GM12801 (cell line): ENCODE results near the gene ISG20.

Experiments
- TF ChIP-seq, protein P1 (sequence below): IDR thresholded peaks from one replicate; pipeline ENCODE4 v1.5.1; 2011; ENCODE audit warnings: control low read depth; ENCODE audit not compliant: insufficient read length; ENCODE audit errors: extremely low read depth

Gene ISG20

DNA sequence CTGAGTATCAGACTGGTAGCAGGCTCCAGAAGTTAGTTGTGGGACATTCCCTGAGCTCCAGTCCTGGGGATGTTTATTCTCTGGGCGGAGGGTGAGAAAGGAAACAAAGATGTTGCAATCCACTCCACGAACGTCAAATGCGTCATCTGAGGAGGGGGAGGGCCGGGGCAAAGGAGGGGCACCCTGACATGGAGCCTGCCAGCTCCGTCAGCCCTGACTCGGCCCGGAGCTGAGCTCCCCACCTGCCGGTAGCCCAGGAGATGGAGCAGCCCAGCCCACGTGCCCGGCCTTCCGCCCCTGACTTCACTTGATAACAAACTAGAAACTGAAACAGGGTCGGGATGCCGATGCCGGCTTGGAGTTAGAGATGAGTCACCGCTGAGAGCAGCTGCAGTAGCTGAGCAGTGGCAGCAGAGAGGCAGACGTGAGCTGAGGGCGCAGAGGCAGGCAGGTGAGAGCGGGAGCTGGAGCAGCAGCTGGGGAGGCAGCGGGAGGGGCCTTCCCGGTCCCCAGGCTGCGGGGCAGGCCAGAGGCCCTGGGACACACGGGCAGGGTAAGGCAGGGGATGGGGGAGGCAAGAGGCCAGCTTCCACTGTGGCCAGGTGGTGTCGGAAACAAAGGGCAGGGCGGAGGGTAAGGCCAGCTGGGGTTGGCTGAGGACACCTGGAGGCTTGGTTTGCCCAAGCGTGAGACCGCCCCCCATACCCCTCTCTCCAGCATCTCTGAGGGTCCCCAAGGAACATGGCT lies at the start of gene ISG20:
TSS of gene ISG20 (plus strand) at position 391 of the 747 bp plus-strand sequence. CDS start at position 742, 351 bp downstream.
- TF ChIP-seq, protein P1, sequence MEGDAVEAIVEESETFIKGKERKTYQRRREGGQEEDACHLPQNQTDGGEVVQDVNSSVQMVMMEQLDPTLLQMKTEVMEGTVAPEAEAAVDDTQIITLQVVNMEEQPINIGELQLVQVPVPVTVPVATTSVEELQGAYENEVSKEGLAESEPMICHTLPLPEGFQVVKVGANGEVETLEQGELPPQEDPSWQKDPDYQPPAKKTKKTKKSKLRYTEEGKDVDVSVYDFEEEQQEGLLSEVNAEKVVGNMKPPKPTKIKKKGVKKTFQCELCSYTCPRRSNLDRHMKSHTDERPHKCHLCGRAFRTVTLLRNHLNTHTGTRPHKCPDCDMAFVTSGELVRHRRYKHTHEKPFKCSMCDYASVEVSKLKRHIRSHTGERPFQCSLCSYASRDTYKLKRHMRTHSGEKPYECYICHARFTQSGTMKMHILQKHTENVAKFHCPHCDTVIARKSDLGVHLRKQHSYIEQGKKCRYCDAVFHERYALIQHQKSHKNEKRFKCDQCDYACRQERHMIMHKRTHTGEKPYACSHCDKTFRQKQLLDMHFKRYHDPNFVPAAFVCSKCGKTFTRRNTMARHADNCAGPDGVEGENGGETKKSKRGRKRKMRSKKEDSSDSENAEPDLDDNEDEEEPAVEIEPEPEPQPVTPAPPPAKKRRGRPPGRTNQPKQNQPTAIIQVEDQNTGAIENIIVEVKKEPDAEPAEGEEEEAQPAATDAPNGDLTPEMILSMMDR, result no peak

DNA sequence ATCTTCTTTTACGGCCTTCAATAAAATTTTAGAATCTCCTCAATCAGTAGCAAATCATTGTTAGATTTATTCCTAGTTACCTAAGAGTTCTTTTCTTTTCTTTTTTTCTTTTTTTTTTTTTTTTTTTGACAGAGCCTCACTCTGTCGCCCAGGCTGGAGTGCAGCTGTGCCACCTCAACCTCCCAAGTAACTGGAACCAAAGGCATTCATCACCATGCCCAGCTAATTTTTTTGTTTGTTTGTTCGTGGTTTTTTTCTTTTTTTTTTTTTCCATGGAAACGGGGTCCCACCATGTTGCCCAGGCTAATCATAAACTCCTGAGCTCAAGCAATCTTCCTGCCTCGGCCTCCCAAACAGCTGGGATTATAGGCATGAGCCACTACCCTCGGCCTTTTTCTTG lies 48.1 kb upstream of the ISG20 start:
- TF ChIP-seq, protein P1, result no peak

DNA sequence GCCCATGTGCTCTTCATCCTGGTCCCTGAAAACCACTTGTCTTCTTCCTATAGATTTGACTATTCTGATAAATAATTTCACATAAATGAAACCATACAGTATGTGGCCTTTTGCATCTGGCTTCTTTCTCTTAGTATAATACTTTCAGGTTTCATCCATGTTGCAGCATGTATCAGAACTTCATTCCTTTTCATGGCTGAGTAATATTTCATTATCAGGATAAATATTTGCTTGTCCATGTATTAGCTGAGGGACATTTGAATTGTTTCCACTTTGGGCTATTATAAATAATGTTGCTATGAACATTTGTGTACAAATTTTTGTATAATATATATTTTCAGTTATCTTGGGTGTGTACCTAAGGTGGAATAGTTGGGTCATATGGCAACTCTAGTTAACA lies 47.4 kb upstream of the ISG20 start:
- TF ChIP-seq, protein P1, result no peak

DNA sequence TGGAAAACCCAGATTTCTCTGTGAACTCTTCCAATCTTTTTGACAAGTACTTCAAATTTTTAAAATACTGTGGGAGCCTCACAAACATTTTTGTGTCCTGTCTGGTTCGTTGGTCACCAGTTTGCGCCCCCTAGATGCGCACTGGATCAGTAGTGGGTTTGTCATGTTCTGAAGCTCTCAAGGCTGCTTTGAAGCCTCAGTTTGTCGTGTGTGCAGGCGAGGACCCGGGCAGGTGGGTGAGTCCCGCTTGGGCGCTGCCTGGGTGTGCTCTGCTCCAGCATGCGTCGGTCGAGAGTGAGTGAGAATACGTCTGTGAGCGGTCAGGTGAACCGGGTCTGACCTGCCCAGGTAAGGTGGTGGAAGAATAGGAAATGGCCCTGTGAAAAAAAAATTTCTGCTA lies 34.9 kb upstream of the ISG20 start:
- TF ChIP-seq, protein P1, result no peak

DNA sequence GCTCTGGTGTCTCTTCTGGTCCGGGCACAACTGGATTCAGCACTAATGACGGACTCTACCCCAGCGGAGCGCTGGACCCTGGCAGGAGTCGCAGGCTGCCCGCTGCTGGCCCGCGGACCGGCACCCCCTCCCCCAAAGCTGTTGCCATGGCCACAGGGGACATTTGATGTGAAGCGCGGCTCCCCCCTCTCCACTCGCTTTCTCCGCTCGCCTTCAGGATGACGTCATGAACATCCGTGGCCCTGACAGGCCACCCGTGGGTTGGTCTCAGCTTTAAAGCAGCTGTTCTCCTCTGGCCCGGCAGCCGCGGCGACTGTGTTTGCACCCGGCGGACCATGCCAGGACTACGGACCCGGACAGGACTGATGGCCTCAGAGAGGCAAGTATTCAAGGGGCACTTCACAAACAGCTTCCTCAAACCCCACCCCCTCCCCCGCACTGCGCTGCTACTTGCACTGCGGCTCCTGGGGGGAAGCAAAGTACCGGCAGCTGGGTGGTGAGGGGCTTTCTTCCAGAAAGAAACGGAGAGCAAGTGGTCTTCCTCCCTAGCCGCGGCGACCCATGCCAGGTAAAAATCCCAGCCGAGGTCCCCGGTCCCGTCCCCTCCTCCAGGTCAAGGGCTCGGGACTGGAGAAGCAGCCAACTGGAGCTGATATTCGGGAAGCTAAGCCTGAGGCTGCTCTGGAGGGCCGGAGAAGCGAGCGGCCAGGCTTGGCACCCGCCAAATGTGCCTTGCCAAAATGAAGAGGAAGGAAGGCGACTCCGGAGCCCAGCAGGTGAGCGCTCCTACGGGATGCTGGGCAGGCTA lies 34.2 kb upstream of the ISG20 start:
- TF ChIP-seq, protein P1, result no peak

DNA sequence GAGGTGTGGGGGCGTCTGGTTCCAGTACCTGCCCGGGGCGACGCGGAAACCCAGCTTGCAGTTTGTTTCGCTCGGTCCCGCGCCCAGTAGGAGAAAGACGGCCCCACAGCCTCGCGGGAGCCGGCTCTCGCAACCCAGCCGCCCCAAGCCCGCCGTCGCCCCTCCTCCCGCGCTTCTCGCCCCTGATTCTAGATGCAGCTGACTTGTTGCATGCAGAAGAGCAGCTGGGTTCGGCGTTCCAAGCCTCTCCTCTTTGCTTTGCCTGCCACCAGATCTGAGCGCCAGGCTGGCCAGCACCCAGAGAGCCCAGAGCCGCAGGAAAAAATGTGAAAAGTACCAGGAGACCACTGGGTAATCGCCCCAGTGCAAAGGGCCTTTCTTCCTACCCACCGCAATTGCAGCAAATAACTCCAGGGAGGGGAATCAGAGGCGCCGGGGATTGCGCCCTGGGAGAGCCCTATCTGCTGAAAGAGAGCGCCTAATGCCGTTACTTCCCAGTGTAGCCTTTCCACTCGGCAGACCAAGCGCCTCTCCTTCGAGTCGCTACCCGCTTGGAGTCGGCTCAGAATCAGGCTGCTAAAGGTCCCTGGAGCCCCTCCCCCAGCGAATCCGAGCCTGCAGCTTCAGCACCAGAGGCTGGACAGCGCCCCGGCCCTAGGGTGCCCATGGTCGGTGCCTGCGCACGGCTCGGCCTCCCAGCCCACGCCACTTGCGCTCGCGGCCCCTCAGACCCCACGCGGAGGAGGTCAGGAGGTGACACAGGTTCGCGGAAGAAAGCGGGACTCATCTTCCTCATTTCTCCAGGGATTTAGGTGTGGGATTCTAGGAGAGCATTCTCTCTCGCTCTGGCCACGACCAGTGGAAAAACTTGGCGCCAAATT lies 33.4 kb upstream of the ISG20 start:
- TF ChIP-seq, protein P1, result no peak
